Measurements from ENCODE around the gene SMIM21.

DNA sequence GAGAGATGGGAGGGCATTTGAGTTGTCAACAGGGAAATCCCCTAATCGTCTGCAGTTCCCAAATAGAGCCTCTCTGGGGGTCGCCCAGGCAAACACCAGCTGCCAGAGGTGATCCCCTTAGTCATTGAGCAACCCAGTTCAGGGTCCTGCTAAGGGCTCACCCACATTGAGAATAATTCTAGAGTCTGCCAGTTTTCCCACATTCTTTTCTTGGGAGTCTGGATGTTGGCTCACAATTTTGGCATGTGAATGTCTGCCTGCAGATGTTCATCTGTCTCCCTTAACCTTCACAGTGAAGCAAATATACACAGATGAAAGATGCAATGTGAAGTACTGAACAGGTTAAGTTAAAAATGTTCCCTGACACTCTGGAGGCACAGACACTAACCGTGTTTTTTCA, 11.4 kb upstream of the SMIM21 start:
- TF ChIP-seq, protein P1, sequence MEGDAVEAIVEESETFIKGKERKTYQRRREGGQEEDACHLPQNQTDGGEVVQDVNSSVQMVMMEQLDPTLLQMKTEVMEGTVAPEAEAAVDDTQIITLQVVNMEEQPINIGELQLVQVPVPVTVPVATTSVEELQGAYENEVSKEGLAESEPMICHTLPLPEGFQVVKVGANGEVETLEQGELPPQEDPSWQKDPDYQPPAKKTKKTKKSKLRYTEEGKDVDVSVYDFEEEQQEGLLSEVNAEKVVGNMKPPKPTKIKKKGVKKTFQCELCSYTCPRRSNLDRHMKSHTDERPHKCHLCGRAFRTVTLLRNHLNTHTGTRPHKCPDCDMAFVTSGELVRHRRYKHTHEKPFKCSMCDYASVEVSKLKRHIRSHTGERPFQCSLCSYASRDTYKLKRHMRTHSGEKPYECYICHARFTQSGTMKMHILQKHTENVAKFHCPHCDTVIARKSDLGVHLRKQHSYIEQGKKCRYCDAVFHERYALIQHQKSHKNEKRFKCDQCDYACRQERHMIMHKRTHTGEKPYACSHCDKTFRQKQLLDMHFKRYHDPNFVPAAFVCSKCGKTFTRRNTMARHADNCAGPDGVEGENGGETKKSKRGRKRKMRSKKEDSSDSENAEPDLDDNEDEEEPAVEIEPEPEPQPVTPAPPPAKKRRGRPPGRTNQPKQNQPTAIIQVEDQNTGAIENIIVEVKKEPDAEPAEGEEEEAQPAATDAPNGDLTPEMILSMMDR (IDR thresholded peaks at IDR 0.05; ENCODE audit: low read length) = no peak
- TF ChIP-seq EZH2phosphoT487 (IDR thresholded peaks at IDR 0.05; ENCODE audit: low read length) (no peak), EZH2 (optimal IDR thresholded peaks at IDR 0.05; ENCODE audit: low read depth, low read length) (no peak)
